NCI-H2196 treated with DMSO at 0.1 percent for 48 hours (cell line): ENCODE data around the gene RTP2.
A peak's percentile ranks its signal among the peaks of the same experiment; 100 is the strongest.

Source experiments
- DNase-seq: peaks from one replicate; lab custom pipeline; 2025; ENCODE audit not compliant: unreplicated experiment; lab: John Stamatoyannopoulos, UW

RTP2 gene

DNA sequence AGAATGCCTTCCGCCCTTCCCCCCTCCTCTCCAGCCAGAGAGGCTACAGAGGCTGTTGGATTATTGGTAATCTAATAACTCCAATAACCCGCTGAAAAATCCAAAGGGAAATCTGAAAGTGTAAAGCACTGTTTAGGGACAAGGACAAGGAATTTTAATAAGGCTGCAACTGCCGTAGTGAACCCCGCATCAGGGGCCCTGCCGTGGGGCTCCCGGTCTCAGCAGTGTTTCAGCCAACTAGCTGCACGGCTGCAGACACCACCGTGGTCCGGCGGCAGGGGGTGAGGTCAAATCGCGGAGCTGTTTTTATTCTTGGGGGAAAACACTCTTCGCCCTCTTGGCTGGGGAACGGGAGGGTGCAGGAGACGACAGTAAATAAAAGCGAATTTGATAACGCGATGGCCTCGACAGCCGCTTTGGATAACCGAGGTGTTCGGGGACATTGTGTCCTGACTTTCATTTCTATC, 36.8 kb upstream of the RTP2 start:
- DNase-seq, result no peak

DNA sequence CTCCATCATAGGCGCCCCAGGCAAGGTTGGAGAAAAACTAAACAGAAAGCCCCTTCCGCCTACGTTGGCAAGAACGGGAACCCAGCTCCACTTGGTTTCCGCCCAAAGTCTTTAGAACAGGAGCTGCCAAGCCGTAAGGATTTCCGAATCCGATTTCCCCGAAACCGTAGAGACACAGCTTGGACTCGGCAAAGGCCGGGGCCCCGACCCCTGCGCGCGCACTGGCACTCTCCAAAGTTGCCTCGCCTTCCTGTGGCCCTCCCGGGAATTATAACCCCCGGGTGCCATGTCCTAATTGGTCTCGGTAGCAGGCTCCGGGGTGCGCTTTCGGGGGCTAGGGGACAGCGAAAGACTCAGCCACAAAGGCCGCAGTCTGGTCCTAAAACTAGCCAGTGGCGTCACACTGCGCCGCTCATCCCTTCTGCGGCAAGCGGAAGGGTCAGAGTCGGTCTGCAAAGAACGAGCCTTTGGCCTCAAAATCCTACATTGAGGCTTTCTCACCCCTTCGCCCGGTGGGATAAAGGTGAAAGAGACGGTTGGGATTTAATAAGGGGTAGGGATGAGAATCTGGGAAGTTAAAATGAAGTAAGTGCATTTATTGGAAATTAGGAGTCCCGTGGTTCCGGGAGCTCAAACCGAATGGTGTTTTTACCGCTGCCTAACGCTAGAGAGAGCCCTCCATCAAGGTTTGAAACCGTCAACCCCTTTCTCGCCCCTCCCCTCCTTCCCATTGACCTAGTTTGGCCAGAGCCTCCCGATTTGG, 36.2 kb upstream of the RTP2 start:
- DNase-seq, result peak; percentile 95

DNA sequence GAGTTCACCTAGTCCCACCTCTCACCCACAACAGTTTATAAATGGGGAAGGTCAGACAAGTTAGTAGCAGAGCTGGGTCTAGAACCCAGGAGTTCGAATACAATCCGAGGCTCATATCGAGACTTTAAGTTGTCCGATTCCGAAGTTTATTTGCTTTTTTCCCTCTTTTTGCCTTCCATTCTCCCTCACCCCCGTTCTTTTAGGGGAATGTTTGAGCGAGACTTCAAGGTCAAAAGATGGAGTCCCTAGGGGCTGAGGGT, 35.6 kb upstream of the RTP2 start:
- DNase-seq, result no peak

DNA sequence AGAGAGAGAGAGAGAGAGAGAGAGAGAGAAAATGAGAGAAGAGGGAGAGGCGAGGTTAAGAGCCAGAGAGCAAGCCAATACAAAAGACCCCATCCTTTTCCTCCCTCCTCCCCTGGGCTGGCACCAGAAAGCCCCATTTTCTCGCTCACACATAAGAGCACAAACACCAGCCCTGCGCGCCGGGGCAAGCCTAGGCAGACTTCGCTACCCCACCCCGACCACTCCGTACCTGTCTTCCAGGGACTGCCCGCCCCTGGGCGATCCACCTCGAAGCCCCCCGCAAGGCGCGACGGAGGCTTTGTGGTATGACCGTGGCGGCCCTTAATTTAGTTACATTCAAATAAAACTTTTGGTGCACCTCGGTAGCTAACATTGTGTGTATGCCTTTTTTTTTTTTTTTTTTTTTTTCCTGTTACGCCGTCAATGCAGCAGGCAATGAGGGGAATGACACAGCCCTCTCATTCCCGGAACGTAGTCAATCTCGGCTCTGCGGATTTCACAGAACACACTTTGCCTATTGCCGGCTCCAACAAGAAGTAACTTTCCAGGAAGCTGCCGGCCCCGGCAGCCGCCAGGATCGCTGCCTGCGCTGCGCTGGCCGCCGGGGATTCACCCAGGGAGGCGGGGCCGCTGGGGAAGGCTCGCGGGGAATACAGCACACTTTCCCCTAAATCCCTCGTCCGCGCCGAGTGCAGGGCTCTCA, 35.2 kb upstream of the RTP2 start:
- DNase-seq, result no peak

DNA sequence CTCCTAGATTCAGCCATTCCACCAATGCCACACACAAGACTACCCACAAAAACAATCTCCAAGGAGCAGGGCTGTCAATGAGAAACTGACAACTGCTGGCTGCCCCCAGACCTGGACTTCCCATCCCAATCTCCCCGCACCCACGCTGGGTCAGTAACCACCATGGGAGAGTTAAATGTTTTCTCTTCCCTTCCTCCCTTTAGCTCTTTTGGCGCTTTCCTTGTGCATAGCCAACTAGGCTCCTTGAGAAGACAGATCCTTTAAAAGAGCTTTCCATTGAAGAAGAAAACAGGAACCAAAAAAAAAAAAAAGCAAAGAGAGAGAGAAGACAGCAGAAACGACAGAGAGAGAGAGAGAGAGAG, 34.6 kb upstream of the RTP2 start:
- DNase-seq, result no peak

DNA sequence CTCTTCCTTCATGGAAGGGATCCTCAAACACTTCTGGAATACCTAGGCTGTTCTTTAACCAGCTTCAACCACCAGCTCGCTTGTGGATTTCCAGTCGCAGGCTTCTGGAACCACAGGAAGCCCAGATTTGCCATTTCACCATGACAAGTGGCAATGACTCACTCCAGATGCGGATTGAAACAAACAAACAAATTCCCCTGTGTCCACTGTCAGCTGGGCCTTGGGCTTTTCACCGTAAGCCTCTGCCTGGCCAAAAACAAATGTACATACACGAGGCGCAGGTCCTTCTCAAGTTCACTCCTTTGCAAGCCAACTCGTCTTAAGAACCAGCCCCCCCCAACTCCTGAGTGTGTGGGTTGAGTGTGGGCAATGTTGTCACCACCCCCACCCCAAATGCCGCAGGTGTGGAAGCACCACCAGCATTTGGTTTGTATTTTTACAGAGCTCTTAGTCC, 34.1 kb upstream of the RTP2 start:
- no peak for DNase-seq

DNA sequence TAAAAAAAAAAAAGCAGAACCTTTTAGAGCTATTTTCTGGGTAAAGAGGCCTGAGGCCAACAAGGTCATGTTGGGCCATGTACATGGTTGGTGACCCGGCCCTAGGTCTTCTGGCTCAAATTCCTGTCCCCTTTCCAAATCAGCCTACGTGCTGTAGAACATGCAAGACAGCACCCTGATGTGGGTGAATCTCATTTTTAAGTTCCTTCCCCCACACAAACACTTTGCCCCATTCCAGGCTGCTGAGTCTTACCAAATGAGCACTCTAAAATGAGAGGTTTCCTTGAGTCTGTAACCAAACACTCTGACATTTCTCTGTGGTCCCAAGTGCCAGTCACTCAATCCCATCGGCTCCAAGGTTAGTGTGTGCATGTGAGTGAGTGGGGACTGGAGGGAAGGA, 33.5 kb upstream of the RTP2 start:
- DNase-seq, result no peak

DNA sequence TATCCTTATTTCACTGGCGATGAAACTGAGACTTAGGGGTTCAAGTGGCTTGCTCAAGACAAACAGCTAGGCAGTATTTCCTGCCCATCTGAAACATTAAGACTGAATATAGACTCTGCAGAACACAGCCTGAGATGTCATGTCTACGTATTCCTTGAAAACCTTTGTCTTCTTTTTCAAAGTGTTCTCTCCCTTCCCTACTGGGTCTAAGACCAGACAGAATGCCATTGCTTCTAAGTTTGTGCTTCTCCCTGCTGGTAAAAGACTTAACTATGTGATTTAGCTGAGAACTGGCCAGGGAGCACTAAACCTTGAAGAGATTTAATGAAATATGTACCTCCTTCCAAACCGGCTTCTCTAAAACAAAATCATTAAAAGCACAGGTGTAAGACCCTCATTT, 33.0 kb upstream of the RTP2 start:
- DNase-seq, result no peak

DNA sequence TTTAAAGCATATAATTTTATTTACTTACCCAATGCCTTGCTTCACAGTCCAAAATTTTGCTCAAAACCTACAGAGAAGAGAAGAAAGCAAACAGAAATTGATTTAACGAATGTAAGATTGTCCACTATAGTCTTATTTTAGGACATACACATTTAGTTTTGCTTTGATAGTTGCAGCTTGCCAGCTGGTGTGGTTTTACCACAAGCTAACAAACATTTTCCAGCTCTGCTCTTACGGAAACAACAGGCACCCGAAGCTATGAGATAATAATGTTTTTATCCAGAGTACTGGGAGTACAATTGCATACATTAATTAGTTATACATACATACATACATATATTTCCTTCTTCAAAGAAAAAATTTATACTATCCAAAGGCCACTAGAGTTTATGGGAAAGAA, 32.5 kb upstream of the RTP2 start:
- DNase-seq, result no peak

DNA sequence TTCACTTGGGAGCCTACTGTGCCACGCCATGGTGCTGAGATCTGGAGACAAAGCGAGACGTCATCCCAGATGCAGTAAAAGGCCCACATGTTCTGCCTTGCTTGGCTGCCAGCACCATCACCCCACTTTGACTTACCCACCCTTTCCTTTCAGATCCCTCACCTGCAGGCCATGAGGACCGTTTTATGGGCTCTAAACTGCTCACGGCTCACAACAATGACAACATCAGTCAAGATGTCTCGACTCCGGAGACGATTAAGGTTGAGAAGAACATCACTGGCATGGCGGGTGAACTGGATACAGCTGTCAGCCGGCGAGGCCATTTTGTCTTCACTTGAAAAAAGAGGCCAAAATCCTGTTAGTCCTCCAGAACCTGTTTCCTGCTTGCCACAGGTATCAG, 31.0 kb upstream of the RTP2 start:
- DNase-seq, result no peak

DNA sequence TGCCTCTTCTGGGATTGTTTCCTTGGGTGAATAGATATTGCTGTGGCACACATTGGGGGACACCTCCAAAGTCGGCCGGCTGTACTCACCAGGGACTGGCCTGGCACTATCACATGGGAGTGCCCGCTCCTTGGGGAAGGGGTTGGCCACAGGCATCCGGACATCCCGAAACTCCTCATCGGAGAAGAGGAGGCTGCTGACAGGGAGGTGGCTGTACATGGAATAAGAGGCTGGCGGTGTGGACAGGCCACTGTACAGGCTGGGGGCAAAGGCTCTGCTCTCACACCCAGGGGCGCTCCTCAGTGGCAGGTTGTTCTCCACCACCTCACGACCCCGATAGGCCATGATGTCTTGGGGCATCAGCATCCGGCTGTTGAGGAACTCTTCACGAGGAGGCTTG, 27.2 kb upstream of the RTP2 start:
- DNase-seq, result no peak

DNA sequence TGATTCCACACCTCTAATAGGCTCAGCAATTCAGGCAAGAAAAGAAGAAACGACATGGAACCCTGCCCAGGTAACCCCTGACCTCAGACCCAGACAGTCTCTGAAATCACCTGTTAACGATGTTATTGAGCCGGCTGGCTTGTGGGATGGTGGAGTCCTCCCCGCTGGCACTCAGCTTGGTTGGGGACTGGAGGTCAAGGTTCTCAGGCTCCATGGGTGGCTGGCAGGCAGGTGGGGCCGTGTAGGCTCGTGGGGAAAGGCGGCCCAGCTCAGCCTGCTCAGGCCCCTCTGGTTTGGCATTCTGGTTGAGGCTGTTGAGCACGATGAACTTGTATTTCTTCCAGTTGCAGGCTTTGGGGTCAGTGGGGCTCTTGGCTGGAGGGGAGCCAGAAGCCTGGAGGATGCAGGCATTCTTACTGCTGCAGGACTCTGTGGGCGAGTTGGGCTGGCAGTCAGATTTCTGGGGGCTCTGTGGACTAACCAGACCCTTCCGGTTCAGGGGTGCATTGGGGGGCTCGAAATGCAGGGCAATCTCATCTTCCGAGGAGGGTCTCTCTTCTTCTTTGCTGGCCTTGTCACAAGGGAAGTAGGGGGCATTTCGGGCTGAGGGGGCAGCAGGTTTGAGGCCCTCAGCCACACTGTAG, 26.7 kb upstream of the RTP2 start:
- DNase-seq, result no peak

DNA sequence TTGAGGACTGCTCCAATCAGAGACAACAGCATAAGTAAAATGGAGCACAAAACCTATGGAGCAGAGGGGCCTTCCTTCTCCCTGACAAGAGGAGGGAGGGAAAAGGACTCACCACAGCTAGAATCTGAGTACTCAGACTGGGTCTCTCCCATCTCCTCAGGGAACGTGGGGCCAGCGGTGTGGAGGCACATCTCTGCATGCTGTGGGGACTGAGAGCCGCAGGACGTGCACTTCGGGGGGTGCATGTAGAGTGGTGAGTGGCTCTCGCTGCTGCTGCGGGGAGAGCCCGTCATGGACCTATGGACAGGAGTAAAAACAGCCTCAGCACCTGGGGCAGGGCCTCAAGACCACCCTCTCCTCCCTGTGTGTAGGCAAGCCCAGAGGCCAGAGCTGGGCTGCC, 25.9 kb upstream of the RTP2 start:
- DNase-seq, result no peak

DNA sequence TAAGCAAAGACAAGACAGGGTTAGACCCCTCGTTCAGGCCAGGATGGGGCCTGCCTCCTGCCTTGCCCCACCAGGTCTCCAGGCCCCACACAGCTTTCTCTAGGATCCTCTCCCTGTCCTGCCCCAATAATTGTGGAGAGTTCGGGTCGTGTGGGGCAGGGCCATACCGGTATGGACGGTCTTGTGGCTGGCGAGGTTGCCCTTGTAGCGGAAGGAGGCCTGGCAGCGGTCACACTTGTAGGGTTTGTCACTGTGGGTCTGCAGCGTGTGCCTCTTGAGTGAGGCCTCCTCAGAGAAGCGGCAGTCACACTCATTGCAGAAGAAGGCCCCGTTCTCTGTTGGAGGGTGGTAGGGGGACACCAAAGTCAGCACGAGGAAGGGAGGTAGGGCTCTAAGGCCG, 24.2 kb upstream of the RTP2 start:
- DNase-seq, result no peak

DNA sequence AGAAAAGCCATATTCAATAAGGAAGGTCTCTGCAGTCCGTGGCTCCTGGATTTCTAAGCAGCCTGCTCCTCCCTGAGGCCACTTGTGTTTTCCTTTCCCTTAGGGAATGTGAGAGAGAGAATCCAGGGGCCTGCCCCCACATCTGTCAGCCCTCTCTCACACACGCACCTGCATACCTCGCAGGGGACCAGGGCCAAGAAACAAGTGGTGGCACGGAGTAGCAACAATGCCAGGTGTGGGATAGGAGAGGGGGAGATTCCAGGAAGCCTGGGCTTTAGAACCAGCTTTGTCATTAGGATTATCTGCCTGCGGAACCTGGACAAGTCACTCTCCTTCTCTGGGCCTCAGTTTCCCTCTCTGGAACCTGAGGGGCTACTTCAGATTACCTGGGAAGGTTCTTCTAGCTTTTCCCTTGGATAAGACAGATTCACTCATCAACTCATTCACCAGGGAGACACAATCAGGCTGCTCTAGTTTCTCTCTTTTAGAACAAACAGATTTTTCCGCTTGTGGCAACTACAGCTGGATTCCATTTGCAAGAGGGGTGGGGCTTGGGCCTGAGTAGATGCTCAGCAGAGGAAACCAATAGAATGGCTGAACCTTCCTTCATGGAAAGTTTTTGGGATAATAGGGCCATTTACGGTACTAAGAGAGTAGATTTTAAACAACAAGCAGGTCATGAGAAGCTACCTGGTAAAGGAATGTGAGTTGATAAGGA, 23.5 kb upstream of the RTP2 start:
- DNase-seq, result no peak

DNA sequence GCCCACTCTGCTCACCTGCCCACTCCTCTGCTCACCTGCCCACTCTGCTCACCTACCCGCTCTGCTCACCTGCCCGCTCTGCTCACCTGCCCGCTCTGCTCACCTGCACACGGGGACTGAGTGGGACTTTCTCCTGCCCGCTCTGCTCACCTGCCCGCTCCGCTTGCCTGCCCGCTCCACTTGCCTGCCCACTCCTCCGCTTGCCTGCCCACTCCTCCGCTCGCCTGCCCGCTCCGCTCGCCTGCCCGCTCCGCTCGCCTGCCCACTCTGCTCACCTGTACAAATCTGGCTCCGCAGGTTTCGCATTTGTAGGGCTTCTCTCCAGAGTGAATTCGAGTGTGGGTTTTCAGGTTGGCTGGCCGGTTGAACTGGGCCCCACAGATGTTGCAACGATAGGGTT, 22.9 kb upstream of the RTP2 start:
- no peak for DNase-seq

DNA sequence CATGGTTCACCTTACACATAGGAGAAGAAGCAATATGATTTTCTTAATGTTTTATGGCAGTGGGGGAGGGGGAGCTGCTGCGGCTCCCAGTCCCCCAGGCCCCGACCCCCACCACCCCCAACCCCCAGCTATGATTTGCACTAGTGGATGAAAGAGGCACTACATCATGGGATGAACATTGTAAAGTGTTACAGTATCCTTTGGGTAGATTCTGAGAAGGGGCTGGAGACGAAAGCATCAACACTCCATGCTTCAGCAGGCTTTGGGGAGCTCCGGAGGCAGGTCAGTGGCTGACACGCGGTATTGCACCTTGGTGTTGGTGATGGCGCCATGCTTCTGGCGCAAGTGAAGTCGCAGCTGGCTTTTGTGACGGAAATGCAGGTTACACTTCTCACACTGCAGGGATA, 19.9 kb upstream of the RTP2 start:
- no peak for DNase-seq

DNA sequence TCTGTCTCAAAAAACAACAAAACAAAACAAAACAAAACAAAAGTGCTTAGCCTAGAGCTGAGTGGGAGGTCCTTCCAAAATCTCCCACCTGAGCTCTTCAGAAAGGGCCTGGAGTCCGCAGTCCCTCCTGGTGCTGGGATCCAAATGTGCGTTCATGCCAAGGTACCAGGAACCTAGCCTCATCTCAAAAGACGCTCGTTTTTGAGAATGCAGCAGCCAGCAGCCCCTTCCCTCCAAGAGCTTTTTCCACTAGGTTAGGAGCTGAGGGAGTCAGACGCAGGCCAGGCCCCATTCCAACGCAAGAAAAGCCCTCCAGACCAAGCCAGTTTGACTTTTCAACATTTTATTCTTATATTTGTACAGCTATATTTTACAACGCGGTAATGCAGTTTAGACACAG, 18.7 kb upstream of the RTP2 start:
- DNase-seq, result no peak

DNA sequence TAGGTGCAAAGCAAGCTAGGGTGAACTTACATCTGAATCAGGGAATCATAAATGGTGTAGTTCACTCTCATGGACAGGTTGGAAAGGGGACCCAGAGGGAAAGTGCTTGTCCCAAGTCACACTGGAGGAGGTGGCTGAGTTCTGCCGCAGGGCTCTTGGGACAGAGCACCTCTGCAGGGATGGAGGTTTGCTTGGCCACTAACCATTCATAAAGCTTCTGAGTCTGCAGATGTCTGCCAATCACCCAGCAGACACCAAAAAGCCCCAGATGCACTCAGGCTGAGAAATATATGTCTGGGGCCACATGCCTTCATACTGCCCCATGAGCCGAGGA, 17.9 kb upstream of the RTP2 start:
- DNase-seq, result no peak

DNA sequence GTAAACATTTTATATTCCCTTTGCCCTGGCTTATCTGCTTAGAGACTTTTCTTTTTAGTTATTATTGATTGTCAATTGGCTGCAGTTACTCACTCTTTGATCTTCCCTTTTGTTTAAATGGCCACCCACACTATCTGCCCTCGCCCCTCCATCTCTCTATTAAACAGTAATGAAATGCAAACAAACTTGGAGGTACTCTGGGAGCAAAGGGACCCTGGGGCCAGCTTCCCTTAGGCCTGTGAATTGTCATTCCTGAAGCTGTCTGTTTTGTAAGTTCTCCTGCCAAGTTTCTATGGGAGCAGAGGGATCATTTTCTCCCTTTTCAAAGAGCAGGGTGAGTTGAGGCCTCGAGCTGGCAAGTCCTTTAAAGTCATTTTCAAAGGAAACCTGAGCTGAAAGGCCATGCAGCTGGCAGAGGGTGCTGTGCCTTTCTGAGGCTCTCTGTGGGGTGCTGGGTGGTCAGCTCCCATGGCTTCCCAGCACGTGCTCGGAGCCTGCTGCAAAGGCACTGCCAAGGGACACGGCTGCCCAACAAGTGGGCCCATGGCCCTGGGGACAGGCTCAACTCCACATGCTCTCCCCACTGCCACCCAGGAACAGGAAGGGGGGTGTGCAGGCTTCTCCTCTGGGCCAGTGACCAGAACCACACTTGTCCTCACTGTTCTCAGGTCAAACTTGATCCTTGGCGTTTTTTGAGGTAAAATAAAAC, 17.4 kb upstream of the RTP2 start:
- peak; percentile 97 for DNase-seq

DNA sequence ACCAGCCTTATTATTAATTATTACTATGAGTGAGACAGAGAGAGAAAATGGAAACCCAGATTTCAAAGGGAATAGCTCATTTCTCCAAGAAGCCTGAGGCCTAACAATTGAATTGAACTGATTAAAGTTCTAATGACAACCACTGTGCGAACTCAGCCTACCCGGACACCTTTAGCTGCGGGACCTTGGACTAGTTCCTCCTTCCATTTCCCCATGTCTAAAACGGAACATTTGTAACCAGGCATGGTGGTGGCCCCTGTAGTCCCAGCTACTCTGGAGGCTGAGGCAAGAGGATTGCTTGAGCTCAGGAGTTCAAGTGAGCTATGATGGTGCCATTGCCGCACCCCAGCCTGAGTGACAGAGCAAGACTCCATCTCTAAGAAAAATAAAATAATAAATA, 16.4 kb upstream of the RTP2 start:
- no peak for DNase-seq
